ENCODE results near the gene ZBTB34.

The ZBTB34 gene

DNA sequence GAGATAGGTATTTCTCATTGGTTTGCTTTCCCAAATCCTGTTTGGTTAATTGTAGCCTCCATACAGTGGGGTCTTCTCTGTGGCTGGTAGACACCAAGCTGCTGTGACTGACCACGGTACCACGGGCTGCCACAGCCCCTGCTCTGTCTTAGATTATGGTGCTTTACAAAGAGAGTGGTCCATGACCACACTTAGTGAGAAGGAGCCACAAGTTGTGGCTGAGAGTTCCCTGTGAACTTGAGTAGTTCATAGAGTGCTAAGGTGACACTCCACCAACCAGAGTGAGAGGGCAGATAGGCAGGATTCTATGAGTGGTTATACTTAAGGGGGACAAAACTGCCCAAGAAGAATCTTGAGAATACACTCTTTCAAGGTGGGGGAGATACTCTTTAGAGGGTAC is 25.8 kb upstream of the ZBTB34 start:
- TF ChIP-seq ZFX (IDR thresholded peaks at IDR 0.05) (no peak), CTCF (conservative IDR thresholded peaks at IDR 0.05) (no peak)
- no peak overlapping the region for H3K27ac ChIP-seq

DNA sequence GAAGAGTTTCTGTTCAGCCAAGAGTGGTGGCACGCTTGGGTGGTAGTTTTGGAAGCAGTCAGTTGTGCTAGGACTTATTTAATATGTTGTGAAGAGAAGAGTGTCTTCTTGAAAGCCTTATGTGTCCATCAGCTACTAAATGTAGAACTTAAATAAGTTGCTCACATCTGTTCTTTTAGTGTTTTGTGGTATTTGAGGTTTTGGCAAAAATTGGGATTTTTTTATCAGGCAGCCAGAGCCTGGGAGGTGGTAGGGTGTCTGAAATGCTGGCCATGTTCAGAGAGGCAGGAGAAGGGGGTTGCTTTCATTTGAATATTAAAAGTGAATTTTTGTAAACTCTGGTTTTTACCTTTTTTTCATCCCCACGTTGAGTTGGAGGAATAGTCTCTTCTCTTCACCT is 24.2 kb upstream of the ZBTB34 start:
- no peak for TF ChIP-seq ZFX (IDR thresholded peaks at IDR 0.05)
- no peak for TF ChIP-seq CTCF (conservative IDR thresholded peaks at IDR 0.05)
- H3K27ac ChIP-seq: no peak overlapping the region

GRCh38 chr9:126838055-126838811 is 22.2 kb upstream of the ZBTB34 start:
- TF ChIP-seq CTCF (conservative IDR thresholded peaks at IDR 0.05) (no peak), ZFX (IDR thresholded peaks at IDR 0.05) (no peak)
- H3K27ac ChIP-seq: no peak overlapping the region

GRCh38 chr9:126838895-126839294 is 21.5 kb upstream of the ZBTB34 start:
- TF ChIP-seq CTCF (conservative IDR thresholded peaks at IDR 0.05) (no peak), ZFX (IDR thresholded peaks at IDR 0.05) (no peak)
- no peak overlapping the region for H3K27ac ChIP-seq

DNA sequence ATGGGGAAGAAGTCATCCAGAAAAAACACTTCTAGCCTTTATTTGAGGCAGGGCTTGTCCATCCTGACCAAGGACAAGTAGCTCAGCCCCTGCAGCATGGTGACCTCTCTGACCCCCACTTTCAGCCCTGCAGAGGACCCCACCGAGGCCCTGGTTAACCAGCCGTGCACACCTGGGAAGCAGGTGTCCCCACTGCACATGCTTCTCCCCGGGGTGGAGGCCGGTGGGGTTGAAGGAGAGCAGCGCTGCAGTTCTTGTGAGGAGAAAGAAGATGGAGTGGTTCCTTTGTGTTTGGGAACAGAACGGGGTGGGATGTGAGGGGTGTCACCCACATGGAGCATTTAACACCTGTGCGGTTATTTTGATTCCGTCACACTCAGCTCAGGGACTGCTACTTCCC is 21.1 kb upstream of the ZBTB34 start:
- no peak overlapping the region for H3K27ac ChIP-seq
- no peak for TF ChIP-seq ZFX (IDR thresholded peaks at IDR 0.05)
- TF ChIP-seq CTCF (conservative IDR thresholded peaks at IDR 0.05): no peak

GRCh38 chr9:126842220-126842842 is 18.1 kb upstream of the ZBTB34 start:
- no peak overlapping the region for H3K27ac ChIP-seq
- TF ChIP-seq ZFX (IDR thresholded peaks at IDR 0.05) (no peak), CTCF (conservative IDR thresholded peaks at IDR 0.05) (no peak)

DNA sequence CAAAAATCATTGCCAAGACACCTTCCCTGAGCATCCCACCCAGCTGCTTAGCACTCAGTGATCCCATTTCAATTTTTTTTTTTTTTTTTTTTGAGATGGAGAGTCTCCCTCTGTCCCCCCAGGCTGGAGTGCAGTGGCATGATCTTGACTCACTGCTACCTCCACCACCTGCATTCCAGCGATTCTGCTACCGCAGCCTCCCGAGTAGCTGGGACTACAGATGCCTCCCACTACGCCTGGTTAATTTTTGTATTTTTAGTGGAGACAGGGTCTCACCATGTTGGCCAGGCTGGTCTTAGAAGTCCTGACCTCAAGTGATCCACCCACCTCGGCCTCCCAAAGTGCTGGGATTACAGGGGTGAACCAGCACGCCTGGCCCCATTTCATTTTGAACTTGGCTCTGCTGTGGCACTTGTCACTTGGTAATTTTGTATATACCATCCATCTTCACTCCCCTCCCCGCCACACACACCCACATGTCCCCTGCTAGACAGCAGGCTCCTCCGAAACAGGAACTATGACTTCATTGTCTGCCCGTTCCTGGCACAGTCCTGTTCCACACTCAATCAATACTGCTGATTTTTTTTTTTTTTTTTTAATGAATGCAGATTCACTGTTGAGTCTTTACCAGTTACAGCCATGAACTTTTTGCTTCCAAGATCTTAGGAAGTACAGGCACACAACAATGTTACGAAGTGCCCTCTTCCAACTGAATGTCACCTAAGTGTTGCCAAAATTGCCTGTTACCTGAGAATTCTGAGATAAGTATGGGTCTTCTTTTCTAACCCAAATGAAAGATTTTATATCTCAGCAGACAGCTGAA is 17.3 kb upstream of the ZBTB34 start:
- TF ChIP-seq CTCF (conservative IDR thresholded peaks at IDR 0.05): no peak
- no peak for TF ChIP-seq ZFX (IDR thresholded peaks at IDR 0.05)
- no peak overlapping the region for H3K27ac ChIP-seq

Measured in C4-2B (cell line).